NCI-H2081 (cell line): ENCODE measurements around the gene SPON1.
"Not testable (repeated sequence)": the region's sequence is repeated elsewhere in the genome, so short reads cannot be mapped to it uniquely, and the experiment has no call there.

Experiments used
- DNase-seq, 2 experiments: peaks; one replicate each; lab custom pipeline; 2025; lab: John Stamatoyannopoulos, UW

The SPON1 gene

DNA sequence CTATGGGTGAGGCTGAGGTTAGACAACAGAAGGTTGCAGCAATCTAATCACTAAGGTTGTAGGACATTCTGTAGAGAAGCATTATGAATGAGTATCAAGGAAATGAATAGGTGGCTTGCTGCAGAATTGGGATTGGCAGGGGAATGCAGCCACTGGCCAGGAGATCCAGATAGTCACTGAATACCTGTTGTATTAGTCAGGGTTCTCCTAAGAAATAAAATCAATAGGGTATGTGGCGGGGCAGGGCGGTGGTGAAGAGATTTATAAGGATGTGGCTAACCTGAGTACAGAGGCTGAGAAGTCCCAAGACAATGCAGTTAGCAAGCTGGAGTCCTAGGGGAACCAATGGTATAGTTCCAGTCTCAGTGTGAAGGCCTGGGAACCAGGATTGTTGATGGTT lies 163.0 kb downstream of the SPON1 start:
- DNase-seq = no peak

DNA sequence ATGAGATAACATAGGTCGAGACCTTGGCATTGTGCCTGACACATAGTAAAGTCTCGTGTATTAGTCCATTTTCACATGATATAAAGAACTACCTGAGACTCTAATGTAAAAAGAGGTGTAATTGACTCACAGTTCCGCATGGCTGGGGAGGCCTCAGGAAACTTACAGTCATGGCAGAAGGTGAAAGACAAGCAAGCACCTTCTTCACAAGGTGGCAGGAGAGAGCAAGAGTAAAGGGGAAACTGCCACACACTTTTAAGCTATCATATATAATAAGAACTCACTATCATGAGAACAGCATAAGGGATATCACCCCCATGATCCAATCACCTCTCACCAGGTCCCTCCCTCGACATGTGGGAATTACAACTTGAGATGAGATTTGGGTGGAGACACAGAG lies 165.2 kb downstream of the SPON1 start:
- DNase-seq = no peak

DNA sequence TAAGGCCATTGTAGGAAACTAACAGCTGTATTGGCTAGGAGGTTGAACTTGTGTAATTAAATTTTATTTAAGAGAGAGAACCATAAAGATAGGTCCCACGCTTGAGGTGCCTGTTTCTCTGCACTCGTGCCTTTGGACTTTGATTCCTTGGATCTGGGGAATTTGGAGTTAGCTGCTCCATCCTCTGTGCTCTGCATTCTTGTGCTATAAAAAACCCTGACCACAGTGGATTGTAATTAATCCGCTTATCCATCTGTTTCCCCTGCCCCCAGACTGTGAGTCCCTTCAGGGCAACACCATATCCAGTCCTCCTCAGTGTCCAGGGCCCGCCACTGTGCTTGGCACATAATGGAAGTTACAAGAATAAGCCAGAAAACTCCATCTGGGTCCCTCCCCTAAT lies 169.8 kb downstream of the SPON1 start:
- no peak for DNase-seq

DNA sequence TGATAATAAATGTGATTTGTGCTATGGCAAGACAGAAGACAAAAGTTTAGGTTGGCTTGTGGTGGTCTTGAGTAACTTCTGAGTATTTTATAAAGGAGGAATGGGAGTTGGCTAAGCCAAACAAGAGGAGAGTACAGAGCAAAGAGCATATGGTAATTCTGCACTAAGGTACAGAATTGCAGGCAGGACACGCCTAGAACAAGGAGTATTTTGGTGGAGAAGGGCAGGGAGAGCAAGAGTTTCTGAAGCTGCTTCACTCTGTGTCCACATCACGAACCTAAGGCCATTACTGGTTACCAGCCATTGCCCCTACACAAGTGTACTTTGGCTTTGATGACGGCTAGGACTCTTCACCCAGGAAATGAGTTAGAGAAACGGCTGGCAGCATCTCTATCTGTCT lies 170.9 kb downstream of the SPON1 start:
- no peak for DNase-seq

DNA sequence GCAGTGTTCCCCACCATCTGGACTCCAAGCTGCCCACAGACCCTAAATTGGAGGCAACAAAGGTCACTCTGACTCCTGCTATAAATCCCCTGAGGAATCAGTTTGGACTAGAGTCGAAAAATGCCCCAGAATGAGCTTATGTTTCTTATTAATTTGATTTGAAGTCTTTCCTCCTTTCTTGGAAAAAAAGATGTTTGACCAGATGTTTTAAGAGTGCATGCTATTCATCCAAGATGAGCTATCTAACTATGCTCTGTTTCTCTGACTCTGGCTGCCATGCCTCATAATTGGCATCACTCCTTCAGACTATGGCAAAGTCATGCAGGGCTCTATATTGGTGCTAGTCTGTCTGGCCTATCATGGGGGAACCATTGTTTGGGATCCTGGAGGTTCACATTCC lies 174.0 kb downstream of the SPON1 start:
- no peak for DNase-seq

DNA sequence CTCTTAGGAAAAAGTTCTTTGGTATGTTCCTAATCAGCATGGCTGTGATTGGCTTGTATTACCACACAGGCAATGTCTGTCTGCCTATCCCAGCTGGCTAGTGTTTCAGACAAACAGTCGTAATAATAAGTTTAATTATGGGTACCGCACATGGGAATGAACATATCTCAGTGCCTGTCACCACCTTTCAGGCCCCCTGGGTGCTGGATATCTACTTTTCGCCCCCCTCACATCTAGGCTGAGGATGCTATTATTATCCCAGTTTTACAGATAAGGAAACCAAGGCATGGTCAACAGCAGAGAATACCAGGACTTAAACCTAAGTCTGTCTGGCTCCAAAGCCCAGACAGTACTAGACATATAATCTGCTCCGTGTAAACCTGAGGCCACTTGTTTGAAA lies 174.8 kb downstream of the SPON1 start:
- DNase-seq = no peak

DNA sequence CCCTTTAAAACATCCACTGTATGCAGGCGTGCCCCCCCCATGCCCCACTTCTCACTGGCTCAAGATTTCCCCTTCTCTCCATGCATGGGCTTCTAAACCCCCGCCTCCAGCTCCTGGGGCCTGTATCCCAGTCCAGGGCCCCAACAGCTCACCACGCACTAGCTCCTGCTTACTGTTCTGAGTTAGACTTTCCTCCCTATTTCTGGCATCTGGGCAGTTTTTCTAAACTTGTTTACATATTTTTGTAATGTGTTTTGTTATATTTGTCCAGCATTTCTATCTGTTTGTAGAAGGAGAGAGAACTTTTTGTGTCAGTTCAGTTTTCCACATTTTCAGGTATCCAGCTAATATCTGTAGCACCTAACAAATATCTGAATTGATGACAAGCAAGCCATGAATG lies 178.5 kb downstream of the SPON1 start:
- DNase-seq = no peak

DNA sequence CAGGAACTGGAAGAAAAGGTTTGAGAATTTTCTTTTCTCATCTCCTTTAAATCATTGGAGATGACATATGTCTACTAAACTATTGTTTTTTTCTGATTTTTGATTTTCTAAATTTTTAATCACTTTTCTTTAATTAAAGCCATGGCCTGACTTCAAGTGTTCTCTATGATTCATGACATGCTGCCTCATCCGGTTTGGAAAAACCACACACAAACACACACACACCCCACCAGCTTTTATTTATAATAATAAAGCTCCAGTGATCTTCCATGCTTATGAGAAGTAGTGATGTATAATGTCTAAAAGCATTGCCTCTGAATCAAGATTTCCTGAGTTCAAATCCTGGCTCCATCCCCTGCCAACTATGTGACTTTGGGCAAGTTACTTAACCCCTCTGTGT lies 179.2 kb downstream of the SPON1 start:
- no peak for DNase-seq

DNA sequence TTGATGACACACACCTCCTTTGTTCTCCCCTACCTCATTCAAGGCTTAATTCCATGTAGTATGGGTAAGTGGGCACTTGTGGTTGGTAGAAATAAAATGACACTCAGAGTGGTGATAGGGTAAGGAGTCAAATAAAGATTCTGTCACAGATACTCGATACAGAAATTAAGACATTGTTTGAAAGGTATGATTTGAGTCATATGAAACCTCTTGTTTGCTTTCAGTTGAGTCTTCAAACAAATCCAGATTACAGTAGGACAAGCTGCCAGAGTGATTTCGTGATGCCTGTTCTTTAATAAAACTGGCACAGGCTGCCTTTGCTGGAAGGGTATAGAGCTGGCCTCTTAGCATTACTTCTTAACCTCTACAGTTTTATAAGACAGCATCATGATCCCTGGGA lies 182.4 kb downstream of the SPON1 start:
- DNase-seq = peak in 1 of 2 experiments; percentile 27

DNA sequence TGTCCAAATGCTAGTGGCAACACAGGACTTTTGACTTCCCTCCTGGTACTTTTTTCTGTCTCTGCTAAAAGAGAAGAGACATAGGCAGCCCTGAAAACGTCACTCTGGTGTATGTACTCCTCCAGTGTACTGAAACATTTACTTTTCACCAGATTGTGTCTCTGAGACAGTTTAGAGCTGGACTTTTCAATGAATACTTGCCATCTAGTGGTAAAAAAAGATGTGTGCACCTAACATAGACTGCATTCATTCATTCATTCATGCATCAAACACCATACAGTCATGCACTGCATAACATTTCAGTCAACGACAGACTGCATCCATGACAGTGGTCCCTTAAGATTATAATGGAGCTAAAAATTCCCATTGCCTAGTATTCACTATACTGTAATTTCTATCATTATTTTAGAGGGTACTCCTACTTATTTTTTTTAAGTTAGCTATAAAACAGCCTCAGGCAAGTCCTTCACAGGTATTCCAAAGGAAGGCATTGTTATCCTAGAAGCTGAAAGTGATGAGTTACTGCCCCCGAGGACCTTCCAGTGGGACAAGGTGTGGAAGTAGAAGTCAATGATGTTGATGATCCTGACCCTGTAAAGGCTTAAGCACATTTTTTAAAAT lies 186.2 kb downstream of the SPON1 start:
- DNase-seq = peak; percentile 27 to 54

DNA sequence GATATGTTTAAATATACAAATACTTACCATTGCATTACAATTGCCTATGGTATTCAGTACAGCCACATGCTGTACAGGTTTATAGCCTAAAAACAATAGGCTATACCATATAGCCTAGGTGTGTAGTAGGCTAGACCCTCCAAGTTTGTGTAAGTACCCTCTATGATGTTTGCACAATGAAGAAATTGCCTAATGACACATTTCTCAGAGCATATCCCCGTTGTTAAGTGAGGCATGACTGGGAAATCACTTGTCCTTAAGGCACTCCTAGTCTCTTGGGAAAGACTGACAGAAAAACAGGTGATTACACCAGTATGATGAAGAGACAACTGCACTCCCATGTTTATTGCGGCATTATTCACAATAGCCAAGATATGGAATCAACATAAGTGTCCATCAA lies 187.2 kb downstream of the SPON1 start:
- no peak for DNase-seq

DNA sequence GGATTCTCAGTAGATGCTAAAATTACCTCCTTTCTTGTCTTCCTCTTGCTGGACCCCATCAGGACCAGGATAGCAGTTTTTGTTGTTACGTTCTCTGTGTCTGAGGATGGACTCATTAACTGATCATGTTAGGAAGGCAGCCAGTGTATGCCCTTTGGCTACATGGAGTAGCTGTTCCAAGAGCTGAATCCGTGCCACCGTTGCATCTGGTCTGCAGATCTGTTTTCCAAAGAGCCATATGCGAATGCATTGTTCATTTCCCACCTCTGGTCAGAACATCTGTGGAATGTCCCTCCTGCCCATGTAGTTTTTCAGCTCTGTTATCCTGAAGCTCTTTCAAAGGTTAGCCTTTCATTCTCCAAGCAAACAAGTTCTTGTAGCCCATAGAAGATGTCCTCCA lies 188.4 kb downstream of the SPON1 start:
- DNase-seq = no peak

DNA sequence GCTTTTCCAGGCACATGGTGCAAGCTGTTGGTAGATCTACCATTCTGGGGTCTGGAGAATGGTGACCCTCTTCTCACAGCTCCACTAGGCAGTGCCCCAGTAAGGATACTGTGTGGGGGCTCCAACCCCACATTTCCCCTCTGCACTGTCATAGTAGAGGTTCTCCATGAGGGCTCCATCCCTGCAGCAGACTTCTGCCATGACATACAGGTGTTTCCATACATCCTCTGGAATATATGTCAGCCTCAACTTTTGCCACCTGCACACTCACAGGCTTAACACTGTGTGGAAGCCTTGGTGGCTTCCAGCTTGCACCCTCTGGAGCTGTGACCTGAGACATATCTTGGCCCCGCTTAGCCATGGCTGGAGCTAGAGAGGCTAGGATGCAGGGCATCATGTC lies 191.6 kb downstream of the SPON1 start:
- DNase-seq = not testable (repeated sequence)

DNA sequence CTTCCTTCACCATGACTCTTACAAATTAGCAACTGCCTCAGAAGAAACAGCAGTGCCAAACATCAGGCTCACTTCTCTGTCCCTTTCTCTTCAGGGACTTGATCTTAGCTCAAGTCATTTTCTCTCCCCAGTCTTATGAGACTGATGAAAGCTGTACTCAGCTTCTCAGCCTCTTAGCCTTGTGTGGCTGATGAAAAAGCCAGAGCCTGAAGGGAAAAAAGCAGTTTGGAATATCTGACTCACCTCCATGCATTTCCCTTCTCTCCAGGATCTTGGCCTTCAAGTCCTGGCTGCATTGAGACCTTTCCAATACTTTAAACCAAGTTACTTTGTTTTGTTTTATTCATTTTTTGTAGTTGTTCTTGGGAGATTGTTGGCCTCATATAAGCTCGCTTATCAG lies 195.9 kb downstream of the SPON1 start:
- DNase-seq = no peak

DNA sequence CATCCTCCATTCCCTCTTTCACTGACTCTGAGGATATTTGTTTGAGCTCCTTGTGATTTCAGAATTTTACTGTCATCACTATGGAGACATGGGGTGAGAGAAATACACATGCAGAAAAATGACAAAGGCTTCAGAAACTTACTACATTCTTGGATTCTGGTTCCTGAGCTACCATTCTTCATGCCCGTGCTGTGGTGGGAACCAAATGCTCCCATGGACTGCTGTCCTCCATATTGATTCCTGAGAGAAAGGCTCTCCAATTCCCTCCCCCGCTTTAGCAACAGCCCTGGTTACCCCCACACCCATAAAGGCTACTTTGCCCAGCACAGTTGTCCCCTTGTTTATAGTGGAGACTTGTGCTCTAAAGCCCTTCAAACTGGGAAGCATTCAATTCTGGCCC lies 201.1 kb downstream of the SPON1 start:
- no peak for DNase-seq

DNA sequence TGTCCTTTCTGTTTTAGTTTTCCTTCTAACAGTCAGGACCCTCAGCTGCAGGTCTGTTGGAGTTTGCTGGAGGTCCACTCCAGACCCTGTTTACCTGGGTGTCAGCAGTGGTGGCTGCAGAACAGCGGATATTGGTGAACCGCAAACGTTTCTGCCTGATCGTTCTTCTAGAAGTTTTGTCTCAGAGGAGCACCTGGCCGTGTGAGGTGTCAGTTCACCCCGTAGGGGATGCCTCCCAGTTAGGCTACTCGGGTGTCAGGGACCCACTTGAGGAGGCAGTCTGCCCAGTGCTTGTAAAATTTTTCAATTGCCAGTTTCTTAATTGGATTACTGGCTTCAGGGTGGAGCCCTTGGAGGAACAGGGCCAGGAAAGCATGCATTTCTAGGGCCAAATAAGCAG lies 211.2 kb downstream of the SPON1 start:
- not testable (repeated sequence) for DNase-seq

DNA sequence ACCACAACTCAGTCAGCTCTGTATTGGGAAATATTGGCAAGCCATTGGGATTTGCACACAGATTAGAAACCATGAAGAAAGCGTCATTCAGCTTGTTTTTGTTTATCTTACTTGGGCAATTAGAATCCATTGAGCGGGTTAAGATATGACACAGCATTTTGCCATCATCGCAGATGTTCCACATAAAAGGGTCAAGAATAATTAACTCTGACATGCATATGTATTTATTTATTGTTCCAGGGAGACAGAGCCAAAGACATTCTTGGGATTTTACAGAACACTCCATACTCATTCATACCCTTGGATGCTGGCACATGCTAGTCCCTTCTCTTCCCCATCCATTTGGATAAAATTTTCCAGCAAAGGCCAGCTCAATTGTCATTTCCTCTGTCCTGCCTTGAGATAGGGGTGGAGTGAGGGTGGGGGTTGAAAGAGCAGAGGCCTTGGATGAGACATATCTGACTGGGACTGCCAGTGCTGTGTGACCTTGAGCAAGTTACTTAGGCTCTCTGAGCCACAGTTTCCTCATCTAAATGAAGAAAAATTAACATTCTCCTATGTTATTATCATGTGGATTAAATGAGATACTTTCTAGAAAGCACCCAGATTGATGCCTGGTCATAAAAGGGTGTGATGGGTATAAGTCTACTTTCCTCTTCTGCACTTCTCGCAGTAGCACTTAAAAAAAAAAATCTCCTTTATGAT lies 216.7 kb downstream of the SPON1 start:
- DNase-seq = no peak

DNA sequence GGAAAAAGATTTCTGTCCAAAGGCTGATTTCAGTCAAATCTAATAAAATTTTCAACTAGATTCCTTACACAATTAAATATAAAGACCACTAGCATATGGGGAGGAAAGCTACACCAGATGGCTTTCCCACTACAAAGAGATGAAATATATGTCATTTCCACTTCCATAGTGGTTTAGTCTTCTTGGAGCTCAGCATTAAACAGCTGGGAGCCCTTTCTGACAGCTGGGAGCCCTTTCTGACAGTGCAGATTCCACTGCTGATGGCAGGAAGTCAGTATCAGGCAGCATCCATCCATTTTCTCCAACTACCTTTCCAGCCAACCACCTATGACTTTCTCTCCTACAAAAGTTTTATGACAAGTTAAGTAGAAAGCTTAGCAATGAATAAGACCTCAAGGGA lies 218.6 kb downstream of the SPON1 start:
- DNase-seq = no peak

DNA sequence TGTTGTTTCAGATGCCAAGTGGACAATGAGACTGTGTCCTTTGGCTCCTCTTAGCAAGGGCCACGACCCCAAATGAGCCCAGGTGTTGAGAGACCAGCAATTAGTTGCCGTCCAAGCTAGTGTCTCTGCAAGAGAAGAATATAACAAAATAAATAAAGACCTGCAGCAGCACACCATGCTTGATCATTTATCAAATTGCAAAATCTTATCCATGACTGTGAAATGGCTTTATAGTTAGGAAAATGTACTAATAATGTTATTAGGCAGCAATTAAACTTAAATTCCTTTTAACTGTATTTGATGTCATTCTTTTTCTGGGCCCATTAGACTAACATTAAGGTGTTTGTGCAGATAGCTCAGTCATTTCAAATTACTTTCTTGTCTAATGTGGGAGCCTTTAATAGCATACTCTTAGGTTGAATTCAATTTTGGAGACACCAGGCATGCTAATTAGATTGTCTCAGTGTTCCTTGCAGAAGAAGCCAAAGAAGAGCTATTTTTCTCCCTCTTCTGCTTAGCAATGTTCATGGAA lies 220.4 kb downstream of the SPON1 start:
- DNase-seq = no peak

DNA sequence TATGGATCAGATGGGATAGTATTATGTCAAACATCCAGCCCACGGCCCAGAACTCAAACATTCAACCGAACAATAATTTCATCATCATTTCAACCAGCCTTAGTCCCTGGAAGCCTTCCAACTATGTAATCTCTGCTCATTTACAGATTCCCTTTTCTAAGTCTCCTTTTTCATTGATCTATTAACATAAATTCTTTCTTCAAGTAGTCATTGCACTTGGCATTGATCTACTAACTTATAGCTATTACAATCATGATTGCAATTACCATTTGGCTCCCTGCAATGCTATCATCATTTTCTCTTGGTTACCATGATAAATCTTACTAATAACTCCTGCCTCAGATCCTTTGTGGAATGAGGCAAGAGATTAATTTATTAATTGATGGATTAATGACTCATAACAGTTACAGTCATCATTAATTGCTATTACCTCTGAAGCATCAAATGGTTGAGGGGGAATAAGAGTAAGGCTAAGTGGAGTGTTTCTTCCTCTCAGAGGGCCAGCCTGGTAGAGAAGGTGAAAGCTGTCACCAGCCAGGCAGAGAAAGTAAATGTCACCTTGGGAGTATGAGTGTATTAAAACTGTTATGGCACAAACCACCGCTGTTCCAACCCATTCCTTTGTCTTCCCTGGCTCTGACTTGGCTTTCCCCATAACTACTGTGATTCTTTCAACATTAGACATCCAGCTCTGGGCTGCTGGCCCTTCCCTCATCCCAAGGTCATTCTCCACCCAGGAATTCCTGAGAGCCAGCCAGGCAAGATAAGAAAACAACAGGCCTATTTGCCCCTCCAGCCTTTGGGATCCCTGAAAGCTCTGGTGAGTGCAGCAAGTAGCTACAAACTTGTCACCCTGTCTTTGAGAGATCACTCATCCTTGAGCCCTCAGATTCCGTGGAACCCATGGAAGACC lies 221.8 kb downstream of the SPON1 start:
- DNase-seq = no peak

DNA sequence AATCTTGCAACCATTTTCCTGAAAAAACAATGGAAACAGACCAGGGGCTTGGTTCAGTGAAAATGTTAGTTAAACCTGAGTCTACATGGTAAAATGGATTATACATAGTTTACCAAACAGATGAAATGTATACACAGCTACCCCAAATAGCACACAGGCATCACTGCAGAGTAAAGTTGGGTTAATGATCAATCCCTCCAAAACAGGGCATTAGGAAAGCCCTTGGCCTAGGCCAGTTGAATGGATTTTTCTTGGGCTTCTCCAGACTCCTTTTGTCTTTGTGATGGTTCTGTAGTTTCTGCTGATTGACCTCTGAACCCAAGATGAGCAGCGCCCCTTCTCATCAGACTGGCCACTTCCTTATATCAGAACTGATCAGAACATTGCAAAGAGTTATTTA lies 222.9 kb downstream of the SPON1 start:
- DNase-seq = no peak

DNA sequence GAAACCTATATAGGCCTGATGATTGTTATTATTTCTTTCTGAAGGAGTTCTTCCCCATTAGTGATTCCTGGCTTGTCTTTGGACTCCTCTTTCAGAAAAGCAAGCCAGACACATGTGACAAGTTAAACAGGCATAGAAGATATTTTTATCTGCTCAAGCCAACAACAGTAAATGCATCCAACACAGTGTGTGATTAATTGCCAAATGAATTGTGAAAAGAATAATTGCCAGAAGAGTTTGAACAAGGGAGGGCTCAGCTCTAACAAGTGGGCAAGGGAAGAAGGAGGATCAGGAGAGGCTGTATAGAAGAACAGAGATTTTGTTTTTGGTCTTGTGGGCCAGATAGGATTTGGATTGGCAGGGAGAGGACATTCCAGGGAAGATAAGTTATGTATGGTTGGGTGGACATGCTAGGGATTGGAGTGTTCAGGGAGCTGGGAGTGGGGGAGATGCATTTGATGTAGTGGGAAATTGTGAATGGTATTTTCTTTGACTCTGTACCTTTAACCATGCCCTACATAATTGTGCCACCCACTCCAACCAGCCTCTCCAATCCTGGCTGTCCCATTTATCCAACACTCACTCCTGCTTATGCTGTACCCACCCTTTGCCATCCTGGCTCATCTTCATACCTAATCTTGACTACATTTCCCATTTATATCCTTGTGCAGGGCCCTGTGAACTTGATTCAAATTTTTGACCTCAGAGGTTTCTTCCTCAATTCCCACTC lies 223.7 kb downstream of the SPON1 start:
- DNase-seq = no peak
